Esophagus muscularis mucosa (tissue), 4 donors: Measurements from ENCODE around the gene ZMYND19.

Experiments used
- EP300 ChIP-seq: sonication (generic); formaldehyde crosslinking; IDR thresholded peaks from one replicate; pipeline ENCODE4 v1.6.1; 2017; ENCODE audit warnings: antibody characterized with exemption
- POLR2AphosphoS5 ChIP-seq, 2 donors: sonication (generic); formaldehyde crosslinking; IDR thresholded peaks; one replicate each; pipeline ENCODE4 v1.6.1; 2017; ENCODE audit warnings: antibody characterized with exemption in 2 of 2
- TF ChIP-seq, protein P1 (sequence below), 3 experiments: fragments of 200-600 bp in 2 of 3; fragments of 450-650 bp in 1 of 3; sonication (generic) in 2 of 3; IDR thresholded peaks; one replicate each; pipeline ENCODE4 v1.5.1; 2017 to 2019; ENCODE audit warnings: antibody characterized with exemption in 3 of 3, mild to moderate bottlenecking in 2 of 3, moderate library complexity in 1 of 3

DNA sequence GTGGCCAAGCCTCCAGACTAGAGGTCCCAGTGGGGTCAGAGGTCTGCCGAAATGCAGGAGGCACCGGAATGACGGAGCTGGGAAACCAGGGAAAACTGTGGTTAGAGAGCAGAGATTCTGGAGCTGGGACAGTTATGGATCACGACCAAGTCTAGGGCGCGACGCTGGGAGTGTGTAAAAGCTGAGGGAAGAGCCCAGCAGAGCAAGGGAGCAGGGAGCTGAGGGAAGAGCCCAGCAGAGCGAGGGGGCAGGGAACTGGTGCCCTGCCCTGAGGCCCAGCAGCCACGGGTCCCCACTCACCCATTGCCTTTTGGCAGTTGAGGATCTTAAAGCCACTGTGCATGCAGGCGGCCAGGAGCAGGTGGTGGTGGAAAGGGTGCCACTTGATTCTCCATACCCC is 26.2 kb downstream of the ZMYND19 start:
- no peak for TF ChIP-seq POLR2AphosphoS5 (IDR thresholded peaks at IDR 0.05)
- TF ChIP-seq, protein P1, sequence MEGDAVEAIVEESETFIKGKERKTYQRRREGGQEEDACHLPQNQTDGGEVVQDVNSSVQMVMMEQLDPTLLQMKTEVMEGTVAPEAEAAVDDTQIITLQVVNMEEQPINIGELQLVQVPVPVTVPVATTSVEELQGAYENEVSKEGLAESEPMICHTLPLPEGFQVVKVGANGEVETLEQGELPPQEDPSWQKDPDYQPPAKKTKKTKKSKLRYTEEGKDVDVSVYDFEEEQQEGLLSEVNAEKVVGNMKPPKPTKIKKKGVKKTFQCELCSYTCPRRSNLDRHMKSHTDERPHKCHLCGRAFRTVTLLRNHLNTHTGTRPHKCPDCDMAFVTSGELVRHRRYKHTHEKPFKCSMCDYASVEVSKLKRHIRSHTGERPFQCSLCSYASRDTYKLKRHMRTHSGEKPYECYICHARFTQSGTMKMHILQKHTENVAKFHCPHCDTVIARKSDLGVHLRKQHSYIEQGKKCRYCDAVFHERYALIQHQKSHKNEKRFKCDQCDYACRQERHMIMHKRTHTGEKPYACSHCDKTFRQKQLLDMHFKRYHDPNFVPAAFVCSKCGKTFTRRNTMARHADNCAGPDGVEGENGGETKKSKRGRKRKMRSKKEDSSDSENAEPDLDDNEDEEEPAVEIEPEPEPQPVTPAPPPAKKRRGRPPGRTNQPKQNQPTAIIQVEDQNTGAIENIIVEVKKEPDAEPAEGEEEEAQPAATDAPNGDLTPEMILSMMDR (IDR thresholded peaks at IDR 0.05): no peak
- TF ChIP-seq EP300: no peak
